NCI-H2227 (cell line): ENCODE results near the gene WWC2.
A peak's percentile ranks its signal among the peaks of the same experiment; 100 is the strongest.

ENCODE experiments used
- DNase-seq: peaks from one replicate; lab custom pipeline; 2025; ENCODE audit not compliant: unreplicated experiment; lab: John Stamatoyannopoulos, UW

Gene WWC2

DNA sequence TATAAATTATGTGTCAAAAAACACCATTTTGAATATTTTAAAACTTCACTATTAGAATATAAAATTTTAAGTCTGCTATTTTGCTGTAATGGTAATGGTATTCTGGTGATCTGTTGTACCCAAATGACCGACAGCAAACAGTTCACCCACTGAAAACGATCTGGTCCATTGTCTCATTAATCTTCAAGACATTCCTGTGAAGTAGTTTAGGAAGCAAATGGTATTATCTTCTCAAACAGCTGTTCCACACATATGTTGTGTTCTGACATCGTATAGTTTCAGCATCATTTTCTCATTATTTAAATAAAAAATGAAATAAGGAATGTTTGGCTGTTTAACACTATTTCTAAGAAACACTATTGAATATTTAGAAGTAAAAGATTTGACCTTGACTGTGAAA, 98.1 kb downstream of the WWC2 start:
- no peak for DNase-seq

DNA sequence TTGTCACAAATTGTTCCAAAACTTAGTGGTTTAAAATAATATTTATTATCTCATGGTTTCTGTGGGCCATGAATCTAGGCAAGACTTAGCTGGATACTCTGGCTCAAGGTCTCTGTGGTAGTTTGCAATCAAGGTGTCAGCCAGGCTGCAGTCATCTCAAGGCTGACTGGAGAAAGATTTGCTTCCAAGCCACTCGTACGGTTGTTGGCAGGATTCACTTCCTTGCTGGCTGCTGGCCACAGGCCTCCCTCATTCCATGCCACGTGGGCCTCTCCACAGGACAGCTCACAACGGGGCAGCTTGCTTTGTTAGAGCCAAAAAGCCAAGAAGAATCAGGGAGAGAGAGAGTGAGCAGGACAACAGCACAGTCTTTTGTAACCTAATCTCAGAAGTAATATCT, 101.4 kb downstream of the WWC2 start:
- no peak for DNase-seq

DNA sequence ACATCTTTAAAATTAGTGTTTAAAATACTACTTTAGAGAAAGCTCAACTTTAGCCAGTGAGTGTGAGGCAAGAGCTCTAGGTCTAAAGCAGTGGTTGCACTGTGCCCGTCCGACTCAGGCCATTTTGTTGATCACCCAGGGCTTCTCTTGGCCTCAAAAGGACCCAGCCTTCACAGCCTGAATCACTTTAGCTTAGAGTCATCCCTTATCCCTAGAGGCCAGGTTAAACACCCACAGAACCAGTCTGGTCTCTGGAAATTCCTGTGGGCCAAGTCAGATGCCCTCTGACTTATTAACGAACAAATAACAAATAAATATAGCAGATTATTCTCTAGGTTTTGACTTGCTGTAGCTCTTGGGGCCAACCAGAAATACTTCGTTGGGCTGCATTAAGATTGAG, 102.3 kb downstream of the WWC2 start:
- DNase-seq: no peak

DNA sequence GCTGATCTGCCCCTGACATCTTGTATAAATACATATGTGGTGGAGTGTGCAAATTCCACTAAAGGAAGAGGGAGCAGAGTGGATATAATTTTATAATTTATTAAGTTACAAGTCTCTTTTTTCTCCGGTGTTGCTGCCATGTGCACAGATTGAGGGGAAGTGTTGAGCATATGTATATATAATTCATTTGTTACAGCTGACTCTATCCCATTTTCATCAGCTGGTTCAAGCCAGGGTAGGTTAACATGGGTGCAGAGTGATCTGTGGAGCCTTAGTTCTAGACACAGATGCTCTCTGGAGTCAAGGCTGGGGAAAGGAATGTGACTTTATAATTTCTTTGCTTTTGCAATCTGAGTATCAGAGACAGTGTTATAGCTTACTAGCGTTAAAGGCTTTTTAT, 103.5 kb downstream of the WWC2 start:
- DNase-seq: no peak

DNA sequence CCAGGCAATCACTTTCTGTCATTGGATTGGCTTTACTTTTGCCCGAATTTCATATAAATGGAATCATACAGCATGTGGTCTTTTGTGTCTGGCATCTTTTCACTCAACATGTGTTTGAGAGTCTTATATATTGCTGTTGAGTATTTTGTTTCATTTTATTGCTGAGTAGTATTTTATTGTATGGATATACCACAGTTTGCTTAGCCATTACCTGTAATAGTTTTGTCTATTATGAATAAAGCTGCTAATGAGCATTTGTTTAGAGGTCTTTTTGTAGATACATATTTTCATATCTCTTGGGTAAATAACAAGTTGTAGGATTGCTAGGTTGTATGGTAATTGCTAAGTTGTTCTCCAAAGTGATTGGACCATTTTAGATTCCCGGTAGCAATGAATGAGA, 105.7 kb downstream of the WWC2 start:
- DNase-seq: no peak

DNA sequence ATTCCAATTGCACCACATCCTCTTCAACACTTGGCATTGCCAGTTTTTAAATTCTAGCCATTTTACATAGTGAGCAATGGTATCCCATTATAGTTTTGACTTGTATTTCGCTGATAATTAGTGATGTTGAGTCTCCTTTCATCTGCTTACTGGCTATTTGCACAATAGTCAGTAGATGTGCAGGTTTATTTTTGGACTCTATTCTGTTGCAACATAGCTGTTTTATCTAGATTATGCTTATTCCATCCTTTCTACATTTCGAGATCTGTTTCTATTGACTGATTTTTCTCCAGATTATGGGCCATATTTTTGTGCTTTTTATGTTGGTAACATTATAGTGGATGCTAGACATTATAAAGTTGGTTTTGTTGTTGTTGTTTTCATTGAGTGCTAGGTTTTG, 106.1 kb downstream of the WWC2 start:
- DNase-seq: no peak

DNA sequence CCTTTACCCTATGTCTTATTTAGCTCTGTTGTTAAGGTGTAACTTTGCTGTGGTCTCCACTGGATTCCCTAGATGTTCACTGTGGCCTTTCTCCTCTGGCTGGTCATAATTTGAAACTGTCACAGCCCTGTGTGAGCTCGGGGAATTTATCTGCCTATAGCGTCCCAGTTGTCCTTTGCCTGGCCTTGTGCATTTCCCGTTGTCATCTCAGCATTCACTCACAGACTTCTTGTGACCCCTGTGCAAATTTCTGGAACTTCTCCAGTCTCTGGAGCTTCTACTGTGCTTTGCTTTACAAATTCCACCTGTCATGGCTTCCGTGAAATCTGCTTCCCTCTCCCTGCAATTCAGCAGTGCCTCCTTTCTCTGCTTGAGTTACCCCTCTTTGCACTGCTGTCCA, 106.7 kb downstream of the WWC2 start:
- no peak for DNase-seq

DNA sequence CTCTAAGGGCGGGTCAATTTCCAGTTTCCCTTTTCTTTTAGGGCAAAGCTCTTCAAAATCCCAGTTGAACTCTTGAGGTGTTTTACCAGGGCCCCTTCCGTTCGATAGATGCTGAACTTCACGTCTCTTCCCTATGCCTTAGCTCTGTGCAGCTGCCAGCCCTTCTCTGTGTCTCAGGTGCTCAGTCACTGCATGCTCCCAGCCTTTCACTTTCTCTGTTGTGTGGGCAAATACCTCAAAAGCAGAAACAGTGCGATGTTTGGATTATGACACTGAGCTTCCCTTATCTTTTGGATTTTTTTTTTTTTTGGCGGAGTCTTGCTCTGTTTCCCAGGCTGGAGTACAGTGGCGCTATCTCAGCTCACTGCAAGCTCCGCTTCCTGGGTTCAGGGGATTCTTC, 112.5 kb downstream of the WWC2 start:
- no peak for DNase-seq

DNA sequence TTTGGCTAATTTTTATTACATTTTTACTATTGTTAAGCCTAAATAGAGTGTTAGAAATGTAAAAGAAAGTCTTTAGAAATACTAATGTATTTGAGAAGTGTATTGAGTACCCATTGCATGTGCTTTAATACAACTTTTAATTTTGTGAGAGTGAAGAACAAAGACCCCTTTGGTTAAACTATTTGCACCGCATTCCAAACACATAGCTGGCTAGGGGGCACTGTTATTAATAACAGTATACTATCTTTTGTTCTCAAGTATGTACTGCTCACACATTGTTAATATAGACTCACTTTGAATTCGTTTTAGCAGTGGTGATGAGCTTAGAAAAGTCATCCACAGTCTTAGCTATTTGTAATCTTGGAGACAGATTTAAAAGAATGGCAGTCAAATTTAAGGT, 114.9 kb downstream of the WWC2 start:
- no peak for DNase-seq

DNA sequence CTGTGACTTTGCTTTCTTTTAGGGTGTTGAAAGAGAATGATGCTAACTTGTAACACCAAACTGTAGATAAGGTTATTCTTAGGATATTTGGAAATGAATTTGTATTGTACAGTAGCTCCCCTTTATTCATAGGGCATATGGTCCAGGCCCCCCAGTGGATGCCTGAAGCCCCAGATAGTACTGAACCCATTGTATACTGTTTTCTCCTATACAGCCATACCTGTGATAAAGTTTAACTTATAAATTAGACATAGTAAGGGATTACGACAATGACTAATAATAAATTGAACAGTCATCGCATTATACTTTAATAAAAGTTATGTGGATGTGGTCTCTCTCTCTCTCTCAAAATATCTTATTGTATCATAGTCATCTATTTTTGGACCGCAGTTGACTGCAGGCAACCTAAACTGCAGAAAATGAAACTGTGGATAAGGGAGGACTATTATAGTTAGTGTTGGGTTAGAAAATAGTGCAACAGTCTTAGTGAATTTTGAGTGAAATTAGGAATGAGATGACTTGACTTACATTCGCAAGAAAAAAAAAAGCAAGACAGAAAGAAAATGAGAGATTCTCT, 115.9 kb downstream of the WWC2 start:
- no peak for DNase-seq

DNA sequence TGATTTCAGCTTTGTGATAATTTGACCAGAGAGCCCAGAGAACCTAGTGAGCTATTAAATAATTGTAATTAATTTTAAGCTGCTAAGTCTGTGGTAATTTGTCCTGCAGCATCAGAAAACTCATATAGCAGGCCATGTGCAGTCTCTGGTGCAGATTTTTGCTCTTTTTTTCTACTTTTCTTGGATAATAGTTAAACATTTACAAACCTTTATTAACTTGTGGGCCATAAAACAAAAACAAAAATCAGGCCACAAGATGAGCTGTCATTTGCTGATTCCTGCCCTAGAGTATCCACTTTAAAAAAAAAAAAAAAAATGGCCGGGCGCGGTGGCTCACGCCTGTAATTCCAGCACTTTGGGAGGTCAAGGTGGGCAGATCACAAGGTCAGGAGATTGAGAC, 121.2 kb downstream of the WWC2 start:
- no peak for DNase-seq

DNA sequence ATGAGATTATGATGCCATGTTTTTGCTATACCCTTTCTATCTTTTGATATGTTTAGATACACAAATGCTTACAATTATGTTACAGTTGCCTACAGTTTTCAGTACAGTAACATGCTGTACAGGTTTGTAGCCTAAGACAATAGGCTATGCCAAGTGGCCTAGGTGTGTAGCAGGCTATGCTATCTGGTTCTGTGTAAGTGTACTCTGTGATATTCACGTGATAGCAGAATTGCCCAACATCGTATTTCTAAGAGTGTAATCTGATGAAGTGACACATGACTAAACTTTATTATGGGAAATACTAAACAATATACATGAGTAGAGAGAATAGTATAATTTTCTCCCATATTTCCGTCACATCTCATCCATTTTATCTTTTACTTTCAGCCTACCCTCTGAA, 124.0 kb downstream of the WWC2 start:
- no peak for DNase-seq

DNA sequence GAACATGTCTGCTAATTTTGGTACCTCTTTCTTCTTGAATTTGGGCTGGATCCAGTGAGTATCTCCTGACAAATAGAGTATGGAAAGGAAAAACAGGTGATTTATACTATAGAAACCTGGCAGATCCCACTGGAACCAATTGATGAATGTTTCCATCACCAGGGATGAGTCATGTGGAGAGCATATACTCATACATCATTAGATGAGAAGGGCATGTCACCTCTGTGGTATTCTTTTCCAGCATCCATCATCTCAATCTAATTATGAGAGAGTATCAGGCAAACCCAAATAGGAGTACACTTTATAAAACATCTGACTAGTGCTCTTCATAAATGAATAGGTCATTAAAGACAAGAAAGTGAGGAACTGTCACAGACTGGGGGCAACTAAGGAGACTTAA, 130.3 kb downstream of the WWC2 start:
- DNase-seq: no peak

DNA sequence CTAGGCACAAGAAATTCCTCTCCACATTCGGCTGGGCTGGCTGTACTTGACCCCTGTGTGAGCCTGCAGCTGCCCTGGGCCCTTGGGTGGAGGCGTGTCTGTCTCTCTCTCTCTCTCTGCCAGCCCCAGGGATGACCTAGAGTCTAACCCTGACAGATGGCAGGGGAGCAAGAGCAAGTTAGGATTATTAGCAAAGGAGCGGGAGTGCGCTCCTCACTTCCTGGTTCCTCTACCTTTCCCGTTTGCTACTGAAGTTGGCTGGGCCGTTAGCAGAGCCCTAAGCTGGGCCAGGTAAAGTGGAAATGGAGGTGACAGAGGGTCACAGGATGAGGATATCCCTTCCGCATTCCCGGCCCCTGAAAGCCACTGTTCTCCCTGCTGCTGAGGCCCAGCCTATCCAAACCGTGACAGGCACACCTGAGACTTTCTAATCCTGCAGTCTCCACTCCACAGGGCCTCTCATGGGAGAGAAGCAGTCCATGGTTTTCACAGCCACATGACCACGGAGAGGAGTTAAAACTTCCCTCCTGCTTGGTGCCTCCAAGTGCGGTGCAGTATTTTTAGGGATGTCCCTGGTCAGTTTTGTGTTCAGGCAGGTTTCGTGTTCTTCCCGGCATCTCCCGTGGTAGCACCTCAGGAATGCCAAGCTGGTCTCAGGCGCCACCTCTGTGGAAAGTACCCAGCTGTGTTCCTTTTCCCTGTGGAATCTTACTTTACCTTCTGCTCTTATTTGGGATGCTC, 141.7 kb downstream of the WWC2 start:
- no peak for DNase-seq

DNA sequence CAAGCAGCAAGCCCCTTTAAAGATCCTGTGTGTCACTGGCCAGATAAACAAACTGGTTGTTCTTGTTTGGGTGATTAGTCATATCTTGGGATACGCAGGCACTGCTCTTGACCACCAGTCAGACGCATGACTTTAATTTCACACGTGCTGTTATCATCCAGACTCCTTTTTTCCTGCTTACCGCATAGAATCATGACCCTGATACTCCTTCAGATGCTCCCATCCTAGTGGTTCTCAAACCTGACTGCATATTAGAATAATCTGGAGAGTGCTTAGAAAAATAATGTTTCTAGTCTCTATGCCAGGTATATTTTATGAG, 142.2 kb downstream of the WWC2 start:
- DNase-seq: no peak

DNA sequence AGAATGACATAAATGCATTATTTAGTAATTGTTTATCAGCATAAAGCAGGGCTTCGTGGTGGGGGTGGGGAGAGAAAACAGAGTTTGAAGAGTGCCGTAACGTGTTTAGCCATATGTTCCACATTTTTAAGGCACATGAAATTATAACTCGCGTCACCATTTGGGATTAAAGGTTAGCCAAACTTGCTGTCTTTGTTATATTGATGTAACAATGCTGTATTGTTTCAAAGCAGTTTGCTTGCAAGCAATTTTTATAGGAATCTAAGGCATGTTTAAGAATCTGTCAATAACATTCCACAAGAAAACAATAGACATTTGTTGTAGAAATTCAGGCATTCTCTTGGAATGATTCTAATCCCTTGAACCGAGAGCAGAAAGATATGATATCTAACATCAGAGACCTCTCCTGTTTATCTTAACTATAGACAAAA, 142.7 kb downstream of the WWC2 start:
- DNase-seq: no peak

DNA sequence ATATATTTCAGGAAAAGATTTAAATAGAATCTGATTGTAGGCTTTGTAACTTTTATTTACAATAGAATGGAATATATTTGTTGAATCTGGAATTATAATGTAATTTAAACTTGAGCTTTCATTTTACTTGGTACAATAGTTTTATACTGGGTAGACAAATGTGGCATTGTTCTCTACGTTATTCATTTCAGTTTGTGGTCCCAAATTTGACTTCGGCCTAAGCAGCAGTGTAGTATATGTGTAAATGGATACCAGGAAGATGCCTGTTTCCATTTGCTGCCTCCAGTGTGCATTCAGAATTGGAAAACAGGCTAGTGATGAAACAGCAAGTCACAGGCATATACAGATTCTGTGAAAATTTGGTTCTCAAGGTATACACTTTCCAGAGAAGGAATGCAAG, 143.2 kb downstream of the WWC2 start:
- DNase-seq: no peak

DNA sequence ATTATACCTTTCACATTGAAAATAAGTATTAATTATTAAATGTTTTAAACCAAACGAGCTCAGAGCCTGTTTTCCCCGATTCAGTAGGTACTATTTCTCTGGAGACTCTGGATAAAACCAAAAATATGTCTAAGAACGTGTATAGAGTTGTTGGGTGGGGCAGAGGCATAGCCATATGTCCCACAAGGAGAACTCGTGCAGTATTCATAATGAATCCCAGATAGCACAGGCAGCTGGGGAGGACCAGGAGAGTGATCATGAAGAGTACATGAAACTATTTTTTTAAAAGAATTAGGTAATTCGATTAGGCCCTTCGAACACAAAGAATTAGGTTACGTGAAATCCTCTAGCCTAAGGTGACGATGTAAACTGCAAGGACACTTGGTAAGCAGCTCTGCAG, 145.0 kb downstream of the WWC2 start:
- no peak for DNase-seq

DNA sequence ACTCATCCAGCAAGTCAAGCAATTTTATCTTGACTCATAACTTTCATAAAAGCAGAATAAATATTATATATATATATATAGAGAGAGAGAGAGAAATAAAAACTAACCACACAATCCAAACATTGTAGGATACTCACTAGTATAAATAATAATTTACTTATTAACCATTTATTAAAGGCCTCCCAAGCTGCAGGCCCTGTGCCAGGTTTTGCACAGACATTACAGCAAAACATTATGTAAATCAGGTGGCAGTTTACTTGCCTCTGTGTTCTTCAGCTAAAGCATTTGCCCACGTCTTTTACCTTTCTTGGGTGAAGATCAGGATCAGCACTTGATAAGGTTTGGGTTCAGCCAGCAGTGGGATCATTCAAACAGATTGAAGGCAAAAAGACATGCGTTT, 145.4 kb downstream of the WWC2 start:
- DNase-seq: no peak

DNA sequence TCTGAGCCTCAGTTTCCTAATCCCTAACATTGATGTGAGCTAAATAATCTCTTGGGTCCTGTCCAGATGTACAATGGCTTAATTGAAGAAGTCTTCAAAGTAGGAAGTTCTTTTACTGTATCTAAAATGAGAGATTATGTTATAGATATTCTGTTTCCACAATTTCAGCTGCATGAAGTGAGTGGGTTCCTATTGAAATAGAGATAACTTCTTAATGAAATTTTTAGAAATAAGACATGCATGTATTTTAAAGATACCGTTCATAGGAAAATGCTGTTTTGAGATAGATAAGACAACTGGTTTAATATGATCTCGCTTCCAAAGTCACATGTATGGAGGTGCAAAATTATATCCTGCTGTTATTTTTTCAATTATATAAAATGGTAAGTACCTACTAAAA, 149.1 kb downstream of the WWC2 start:
- no peak for DNase-seq

DNA sequence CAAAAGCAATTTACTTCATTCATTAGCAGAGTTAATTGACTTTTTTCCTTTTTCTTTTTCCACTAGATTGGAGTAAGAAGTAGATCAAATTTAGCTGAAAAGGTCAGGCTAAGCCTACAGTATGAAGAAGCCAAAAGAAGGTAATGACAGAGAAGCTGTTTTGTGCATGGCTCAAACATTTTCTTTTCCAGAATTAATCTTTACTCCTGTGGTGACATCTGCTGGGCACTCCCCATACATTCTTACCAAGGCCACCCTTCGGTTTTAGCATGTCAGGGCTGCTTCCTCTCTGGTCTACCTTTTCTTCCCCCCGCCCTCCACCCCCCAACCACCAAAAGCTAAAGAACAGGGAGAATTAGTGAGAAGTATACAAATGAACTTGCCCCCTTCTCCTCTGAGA, 150.8 kb downstream of the WWC2 start:
- DNase-seq: peak; percentile 5

DNA sequence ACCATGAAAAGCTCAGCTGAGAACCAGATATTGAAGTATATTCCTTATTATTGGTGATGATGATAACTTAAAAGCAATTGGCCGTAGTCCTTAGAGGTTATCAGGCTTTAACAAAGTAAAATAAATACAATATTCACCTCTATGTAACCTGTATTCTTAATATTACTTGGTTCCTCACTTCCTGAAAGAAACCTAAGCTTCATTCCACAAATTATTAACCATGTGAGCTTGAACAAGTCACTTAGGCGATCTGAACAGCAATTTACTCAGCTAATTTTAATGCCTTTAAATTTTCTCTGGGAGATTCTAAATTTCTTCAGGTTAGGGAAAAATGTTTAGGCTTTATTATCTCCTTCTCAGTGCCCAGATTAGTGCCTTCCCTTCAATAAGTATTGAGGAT, 151.8 kb downstream of the WWC2 start:
- no peak for DNase-seq

DNA sequence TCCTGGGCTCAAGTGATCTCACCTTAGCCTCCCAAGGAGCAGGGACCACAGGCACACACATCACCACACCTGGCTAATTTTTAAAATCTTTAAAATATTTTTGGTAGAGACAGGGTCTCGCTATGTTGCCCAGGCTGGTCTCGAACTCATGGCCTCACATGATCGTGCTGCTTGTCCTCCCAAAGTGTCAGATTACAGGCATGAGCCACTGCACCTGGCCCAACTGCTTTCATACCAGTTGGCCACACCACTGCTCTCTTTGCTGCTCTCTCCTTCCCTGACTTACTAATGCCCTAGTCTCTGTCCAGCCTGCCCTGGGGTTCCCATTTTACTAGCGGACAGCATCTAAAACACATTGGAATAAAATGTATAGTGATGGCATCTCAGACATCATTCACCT, 153.9 kb downstream of the WWC2 start:
- no peak for DNase-seq
